D721Med (cell line): ENCODE results near the gene KCTD4.
"Not testable (repeated sequence)": the region's sequence is repeated elsewhere in the genome, so short reads cannot be mapped to it uniquely, and the experiment has no call there.

Source experiments
- DNase-seq: peaks from one replicate; pipeline ENCODE4 v3.0.0; 2011; ENCODE audit warnings: low spot score; ENCODE audit not compliant: insufficient read length
- FAIRE-seq: peaks from 2 replicates; lab custom pipeline; 2011; peaks lifted over from hg19 to GRCh38; lab: Jason Lieb, UNC
- TF ChIP-seq, protein P1 (sequence below): IDR thresholded peaks from 2 replicates; pipeline ENCODE4 v1.5.1; 2012; ENCODE audit warnings: mild to moderate bottlenecking, control low read depth; ENCODE audit not compliant: insufficient read depth; ENCODE audit errors: missing control alignments

KCTD4 gene

DNA sequence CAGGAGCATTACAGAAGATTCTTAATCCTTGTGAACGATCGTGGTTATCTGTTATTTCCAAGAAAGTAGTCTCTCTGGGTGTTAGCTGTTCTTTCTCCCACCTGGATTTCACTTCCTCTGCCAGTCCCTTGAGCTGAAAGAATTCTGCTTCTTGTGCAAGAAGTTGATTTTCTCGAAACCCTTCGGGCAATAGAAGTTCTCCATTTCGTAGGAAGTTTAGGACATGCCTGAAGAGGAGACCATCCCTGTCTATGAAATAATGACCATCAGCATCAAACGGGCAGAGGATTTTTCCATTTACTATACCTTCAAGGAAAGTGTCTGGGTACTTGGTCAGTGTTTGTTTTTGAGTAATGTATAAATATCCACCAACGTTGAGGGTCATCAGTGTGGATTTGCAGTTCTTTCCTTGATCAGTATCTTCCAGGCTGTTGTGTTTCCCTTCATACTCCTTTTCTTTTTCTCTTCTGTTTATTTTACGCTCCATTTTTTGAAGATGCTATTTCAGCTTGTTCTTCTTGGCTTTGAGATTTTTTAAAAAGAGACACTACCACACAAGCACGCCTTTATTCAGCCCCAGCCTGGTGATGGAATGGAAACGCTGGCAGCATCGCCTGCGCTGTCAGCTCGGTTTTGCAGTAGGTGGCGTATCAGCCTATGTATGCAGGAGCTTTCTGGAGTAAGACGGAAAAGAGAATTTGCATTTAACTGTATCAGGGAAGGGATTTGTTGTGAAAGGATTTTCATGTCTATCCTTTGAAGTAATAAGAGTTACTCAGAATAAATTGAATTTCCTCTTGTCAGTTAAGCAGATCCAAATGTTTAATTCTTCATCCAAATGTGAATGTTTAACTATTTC lies 6.5 kb downstream of the KCTD4 start:
- DNase-seq: no peak
- TF ChIP-seq, protein P1, sequence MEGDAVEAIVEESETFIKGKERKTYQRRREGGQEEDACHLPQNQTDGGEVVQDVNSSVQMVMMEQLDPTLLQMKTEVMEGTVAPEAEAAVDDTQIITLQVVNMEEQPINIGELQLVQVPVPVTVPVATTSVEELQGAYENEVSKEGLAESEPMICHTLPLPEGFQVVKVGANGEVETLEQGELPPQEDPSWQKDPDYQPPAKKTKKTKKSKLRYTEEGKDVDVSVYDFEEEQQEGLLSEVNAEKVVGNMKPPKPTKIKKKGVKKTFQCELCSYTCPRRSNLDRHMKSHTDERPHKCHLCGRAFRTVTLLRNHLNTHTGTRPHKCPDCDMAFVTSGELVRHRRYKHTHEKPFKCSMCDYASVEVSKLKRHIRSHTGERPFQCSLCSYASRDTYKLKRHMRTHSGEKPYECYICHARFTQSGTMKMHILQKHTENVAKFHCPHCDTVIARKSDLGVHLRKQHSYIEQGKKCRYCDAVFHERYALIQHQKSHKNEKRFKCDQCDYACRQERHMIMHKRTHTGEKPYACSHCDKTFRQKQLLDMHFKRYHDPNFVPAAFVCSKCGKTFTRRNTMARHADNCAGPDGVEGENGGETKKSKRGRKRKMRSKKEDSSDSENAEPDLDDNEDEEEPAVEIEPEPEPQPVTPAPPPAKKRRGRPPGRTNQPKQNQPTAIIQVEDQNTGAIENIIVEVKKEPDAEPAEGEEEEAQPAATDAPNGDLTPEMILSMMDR: peak; percentile 34
- no peak for FAIRE-seq

GRCh38 chr13:45191874-45192273 lies 9.0 kb downstream of the KCTD4 start:
- DNase-seq: no peak
- TF ChIP-seq, protein P1: no peak
- no peak for FAIRE-seq

- FAIRE-seq, DNase-seq: not testable (repeated sequence)
Observed at GRCh38 chr13:45189511-45189910, 11.3 kb downstream of the KCTD4 start.

GRCh38 chr13:45189077-45189476 lies 11.8 kb downstream of the KCTD4 start:
- FAIRE-seq, DNase-seq: not testable (repeated sequence)

DNA sequence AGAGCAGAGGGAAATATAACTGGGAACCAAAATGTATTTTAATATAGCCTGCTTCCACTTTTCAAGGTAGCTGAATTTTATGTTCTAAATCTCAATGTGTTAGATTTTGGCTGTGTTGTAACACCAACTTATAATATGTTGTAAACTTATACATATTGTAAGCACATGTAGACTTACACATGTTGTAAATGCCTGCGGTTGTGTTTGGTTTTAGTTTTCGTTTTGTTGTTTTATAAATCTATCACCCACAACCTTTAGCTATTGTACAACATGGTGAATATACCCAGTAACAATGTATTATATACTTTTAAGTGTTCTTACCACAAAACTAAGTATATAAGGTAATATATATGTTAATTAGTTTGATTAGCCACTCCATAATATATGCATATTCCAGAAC lies 15.6 kb downstream of the KCTD4 start:
- DNase-seq (no peak), FAIRE-seq (no peak)
- TF ChIP-seq, protein P1: no peak

DNA sequence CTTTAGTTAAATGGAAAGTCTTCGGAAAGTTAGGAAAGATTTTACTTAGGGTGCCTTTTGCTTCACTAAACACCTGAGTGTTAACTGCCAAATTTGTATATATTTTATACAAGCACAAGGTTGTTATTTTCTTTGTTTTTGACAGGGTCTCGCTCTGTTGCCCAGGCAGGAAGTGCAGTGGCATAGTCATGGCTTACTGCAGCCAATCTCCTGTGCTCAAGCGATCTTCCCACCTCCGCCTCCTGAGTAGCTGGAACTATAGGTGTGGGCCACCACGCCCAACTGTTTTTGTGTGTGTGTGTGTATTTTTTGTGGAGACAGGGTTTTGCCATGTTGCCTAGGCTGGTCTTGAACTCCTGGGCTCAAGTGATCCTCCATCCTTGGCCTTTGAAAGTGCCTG lies 16.2 kb downstream of the KCTD4 start:
- no peak for FAIRE-seq
- no peak for DNase-seq
- TF ChIP-seq, protein P1: no peak

GRCh38 chr13:45180713-45181601 lies 19.9 kb downstream of the KCTD4 start:
- FAIRE-seq: no peak
- no peak for DNase-seq
- TF ChIP-seq, protein P1: no peak

GRCh38 chr13:45180303-45180702 lies 20.5 kb downstream of the KCTD4 start:
- TF ChIP-seq, protein P1: no peak
- FAIRE-seq: no peak

More at GRCh38 chr13:45180303-45180702, 20.5 kb downstream of the KCTD4 start:
- DNase-seq: no peak
